ENCODE data around the gene STKLD1.
A peak's percentile ranks its signal among the peaks of the same experiment; 100 is the strongest.

STKLD1 gene

GRCh38 chr9:133415170-133415569 lies 39.0 kb downstream of the STKLD1 start:
- no peak for DNase-seq (ENCODE audit: low read depth)
- TF ChIP-seq CTCF (IDR thresholded peaks at IDR 0.05; ENCODE audit: insufficient read depth, low read depth, low read length, missing control alignments), result no peak
- H3K4me3 ChIP-seq (ENCODE audit: low read length), result no peak overlapping the region

DNA sequence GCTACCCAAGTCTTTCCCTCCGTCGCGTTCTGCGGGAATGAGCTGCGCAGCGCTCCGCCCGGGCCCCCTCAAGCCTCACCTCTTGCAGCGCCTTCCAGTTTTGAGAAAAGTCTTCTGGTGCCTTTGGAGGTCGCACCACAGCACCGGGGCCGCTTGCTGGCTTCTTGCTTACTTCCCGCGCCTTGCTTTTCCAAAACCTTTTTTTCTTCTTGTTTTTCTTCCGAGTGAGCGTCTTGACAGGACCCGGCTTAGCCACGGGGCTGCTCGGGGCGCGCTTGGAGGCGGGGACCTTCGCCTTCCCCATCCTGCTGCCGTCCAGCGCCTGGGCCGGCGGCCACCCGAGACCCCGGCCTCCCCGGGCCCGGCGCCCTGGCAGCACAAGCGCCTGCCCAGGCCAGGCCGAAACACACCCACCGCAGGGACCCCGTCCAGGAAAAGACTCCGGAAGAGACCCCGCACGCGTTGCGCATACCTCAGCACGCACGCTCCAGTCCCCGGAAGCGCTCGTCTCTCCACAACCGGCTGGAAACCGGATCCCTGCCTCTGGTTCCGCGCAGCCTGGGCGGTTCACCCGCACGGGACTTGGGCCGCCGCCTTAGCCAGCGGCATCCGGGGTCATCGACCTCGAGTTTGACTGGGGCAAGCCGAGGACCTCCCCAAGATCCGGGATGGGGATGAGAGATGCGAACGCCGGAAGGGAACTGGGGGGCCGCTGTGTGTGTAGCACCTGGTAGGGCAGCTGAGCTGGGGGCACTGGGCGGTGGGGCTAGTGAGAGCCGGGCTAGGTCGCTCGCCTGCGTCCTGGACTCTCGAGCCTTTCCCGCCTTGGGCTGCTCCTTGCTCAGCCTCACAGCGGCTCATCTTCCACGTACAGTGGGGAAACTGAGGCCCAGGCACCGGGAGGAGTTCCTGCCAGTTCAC lies 41.6 kb downstream of the STKLD1 start, which contains the start of gene REXO4:
Gene REXO4 (minus strand): TSS at position 470 of the 921 bp plus-strand sequence. CDS start 166 bp downstream, at position 304.
- no peak for TF ChIP-seq CTCF (IDR thresholded peaks at IDR 0.05; ENCODE audit: insufficient read depth, low read depth, low read length, missing control alignments)
- peak within 1 kb of the TSS; percentile 93 for H3K4me3 ChIP-seq (ENCODE audit: low read length)
- DNase-seq (ENCODE audit: low read depth), result peak; percentile 84

DNA sequence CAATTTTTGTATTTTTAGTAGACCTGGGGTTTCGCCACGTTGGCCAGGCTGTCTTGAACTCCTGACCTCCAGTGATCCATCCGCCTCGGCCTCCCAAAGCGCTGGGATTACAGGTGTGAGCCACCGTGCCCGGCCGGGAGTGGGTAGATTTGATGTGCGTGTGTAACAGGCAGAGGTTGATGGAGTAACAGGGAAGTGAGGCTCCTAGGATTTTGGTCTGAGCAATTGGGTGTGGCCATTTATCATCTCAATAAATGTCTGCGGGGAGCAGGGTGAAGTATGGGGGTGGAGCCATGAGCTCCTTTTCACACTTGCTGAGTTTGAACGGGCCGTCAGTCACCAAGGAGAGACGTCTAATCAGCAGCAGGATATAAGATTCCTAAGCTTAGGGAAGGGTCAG lies 42.8 kb downstream of the STKLD1 start:
- no peak for TF ChIP-seq CTCF (IDR thresholded peaks at IDR 0.05; ENCODE audit: insufficient read depth, low read depth, low read length, missing control alignments)
- peak; percentile 15 for DNase-seq (ENCODE audit: low read depth)
- peak overlapping the region; percentile 93 for H3K4me3 ChIP-seq (ENCODE audit: low read length)

DNA sequence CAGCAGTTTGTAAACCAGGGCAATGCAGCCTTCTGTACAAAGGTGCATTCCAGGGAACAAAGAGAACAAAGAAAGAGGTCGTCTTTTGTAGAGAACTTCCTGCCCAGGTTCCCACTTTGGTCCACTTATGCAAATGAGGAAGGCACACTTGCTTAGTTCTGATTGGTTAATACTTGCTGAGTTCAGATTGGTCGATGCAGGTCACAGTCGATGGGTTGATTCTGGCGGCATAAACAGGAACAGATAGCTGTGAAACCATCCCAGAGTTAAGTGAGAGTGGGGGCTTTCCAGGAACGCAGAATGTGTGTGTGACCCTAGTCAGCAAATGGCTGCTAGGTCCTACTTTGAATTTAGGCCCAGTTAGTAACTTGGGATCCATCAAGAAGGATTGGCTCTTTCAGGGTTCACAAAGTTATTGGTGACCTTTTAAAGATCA lies 44.2 kb downstream of the STKLD1 start:
- no peak overlapping the region for H3K4me3 ChIP-seq (ENCODE audit: low read length)
- TF ChIP-seq CTCF (IDR thresholded peaks at IDR 0.05; ENCODE audit: insufficient read depth, low read depth, low read length, missing control alignments), result no peak
- DNase-seq (ENCODE audit: low read depth), result no peak

- peak; percentile 13 for DNase-seq (ENCODE audit: low read depth)
These were observed 45.7 kb downstream of the STKLD1 start, which contains the start of gene ADAMTS13 for GRCh38 chr9:133421615-133422542. Gene ADAMTS13 (plus strand): TSS chr9:133422367. CDS start chr9:133422444, 77 bp downstream.

More at GRCh38 chr9:133421615-133422542, 45.7 kb downstream of the STKLD1 start, which contains the start of gene ADAMTS13:
- no peak for TF ChIP-seq CTCF (IDR thresholded peaks at IDR 0.05; ENCODE audit: insufficient read depth, low read depth, low read length, missing control alignments)
- no peak within 1 kb of the TSS for H3K4me3 ChIP-seq (ENCODE audit: low read length)
